Adipose tissue (tissue), 3 donors: ENCODE results near the gene RNU1-2. TPM values are rescaled to one million over a fixed set of nuclear protein-coding genes. Genes with fewer than 3 reads are reported as not detected.
A peak's percentile ranks its signal among the peaks of the same experiment; 100 is the strongest.
"Not testable (repeated sequence)": the region's sequence is repeated elsewhere in the genome, so short reads cannot be mapped to it uniquely, and the experiment has no call there.

Source experiments
- H3K27ac ChIP-seq: one replicate; pipeline ENCODE4 v1.5.1; 2013; ENCODE audit warnings: low read depth, low read length
- WGBS, 3 donors: extraction: QIAGEN DNeasy Blood & Tissue Kit; methylation state at CpG; one replicate each; pipeline ENCODE4 v1.1.7; 2013; 5-methylcytosine and 5-hydroxymethylcytosine counted together
- polyA plus RNA-seq, 3 donors: library from polyadenylated mRNA; stranded (reverse); fragments of 200-250 nt; gene quantifications; one replicate each; pipeline ENCODE4 v1.2.3, GENCODE V29; 2013
- donor health status: healthy with polysubstance abuse.
- donor health status: Bipolar disorder and iron deficiency.
- donor health status: healthy.

RNU1-2 gene
- polyA plus RNA-seq, 3 donors = not detected

DNA sequence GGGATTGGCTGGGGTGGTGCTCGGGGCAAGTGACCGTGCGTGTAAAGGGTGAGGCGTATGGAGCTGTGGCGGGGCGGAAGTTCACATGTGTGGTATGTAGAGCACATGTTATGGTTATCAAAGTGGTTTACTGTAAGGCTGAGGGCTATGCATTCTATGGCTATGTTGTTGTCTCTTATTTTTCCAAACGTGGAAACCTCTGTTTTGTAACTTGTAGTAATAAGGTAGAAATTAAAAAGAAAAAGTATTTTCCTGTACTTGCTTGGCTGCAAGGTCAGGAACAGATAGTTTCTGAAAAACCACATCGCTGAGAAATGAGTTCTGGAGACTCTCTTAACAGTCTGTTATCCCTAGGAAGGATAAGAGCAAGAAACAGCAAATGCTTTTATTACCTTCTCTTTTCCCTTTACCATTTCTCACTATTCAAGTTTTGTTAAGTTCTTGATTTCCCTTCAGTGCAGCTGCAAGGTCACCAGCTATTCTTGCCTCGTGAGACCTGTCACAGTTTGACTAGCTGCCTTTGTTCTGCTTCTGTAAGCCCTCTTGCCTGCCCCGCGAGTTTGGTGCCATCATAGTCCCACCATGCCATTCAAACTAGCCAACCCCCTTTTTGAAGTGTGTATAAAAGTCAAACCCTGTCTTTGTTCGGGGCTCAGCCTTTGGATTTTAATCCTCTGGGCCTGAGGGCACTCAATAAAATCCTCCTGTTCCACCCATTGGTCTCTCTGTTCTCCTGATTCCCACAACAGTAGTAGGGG, 9.5 kb downstream of the RNU1-2 start:
- peak overlapping the region; percentile 78 for H3K27ac ChIP-seq
- WGBS, 3 donors = 4 to 9% (median 7%) methylated on average over 12 of the region's 12 CpGs

DNA sequence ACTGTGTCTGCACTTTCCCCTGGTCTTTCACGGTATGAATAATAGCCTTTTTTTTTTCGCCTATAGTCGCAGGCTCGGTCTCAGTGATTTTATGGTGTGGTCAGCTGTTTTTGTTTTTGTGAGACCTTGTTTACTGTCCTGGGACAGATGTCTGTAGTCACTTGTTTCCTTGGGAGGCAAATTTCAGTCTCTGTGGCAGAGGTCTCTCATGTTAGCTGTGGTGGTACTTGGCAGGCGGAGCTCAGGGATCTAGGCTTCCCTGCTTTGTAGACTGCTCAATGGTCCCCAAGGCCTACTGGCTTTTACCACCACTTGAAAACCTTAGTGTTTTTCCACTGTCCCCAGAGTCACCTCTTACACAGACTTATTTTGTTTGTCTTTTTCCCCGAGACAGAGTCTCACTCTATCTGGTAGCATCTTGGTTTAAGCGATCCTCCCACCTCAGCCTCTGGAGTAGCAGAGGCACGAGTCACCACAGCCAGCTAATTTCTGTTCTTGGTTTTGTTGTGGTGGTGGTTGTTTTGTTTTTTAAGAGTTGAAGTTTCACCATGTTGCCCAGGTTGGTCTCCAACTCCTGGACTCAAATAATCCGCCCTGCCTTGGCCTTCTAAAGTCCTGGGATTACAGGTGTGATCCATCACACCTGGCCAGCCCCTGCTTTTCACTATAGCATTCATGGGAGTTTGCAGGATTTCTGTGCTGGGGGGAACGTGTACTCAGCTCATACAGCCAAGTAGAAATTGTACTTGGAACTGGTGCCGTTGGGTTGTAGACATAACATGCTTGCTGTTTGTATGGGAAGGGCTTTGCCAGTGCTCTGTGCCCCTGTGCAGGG, 10.3 kb downstream of the RNU1-2 start:
- WGBS, 3 donors = 63 to 88% (median 82%) methylated on average over 11 of the region's 11 CpGs
- H3K27ac ChIP-seq = no peak overlapping the region

DNA sequence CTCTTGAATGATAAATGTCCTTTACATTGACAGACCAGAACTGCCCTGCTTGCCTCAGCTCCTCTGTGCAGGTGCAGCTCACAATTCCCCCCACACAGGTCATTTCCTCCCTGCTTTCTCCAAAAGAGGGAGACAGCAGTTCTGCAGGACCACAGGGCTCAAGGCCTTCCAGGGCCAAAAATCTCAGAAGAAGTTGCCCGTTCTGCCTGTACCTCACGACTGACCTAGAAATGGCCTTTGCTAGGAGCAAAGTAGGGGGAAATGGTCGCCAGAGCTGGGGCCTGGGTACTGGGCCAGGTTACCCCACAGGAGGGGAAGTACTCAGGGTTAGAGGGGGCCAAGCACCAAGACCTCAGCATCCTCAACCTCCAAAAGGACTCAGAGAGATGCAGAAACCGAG, 11.1 kb downstream of the RNU1-2 start:
- H3K27ac ChIP-seq = no peak overlapping the region
- WGBS, 3 donors = 83 to 90% (median 87%) methylated on average over 4 of the region's 4 CpGs

DNA sequence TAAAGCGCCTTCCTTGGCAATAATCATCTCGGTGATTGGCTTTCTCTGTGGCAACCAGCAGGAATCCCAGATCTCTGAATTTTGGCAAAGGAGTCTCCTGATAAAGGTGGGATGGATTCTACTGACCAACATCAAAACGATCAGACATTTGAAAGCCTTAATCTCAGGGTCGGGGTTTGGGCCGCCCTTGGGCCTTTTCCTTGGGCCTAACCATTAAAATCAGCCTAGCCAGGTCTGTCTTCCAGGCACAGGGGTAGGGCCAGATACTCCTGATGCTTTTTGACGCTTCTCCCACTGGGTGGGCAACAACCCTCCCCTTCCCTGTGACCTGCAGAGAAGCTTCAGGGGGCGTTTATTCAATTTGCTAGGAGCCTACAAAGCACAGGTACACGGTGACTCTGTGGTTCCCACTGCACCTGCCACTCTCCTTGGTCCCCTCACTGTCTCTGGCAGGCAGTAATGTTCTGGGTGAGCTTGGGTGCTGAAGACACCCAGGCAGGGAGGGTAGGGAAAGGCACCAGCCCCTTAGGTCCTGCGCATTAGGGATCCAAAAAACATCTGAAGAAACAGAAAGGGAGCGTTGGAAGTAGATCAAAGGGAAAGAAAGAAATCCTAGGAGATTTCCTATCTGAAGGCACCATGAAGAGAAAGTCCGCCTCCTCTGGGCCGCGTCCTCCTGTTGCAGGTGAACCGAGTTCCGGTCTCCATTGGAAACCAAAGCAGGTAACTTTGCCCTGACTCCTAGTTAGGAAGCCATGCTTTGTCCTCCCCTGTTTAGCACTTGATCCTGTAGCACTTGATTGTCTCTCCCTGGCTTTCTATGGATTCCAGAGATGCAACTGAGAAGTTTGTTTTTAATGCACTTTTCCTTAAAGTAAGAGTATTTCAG, 12.3 kb downstream of the RNU1-2 start:
- WGBS, 3 donors = 83 to 89% (median 85%) methylated on average over 15 of the region's 15 CpGs

DNA sequence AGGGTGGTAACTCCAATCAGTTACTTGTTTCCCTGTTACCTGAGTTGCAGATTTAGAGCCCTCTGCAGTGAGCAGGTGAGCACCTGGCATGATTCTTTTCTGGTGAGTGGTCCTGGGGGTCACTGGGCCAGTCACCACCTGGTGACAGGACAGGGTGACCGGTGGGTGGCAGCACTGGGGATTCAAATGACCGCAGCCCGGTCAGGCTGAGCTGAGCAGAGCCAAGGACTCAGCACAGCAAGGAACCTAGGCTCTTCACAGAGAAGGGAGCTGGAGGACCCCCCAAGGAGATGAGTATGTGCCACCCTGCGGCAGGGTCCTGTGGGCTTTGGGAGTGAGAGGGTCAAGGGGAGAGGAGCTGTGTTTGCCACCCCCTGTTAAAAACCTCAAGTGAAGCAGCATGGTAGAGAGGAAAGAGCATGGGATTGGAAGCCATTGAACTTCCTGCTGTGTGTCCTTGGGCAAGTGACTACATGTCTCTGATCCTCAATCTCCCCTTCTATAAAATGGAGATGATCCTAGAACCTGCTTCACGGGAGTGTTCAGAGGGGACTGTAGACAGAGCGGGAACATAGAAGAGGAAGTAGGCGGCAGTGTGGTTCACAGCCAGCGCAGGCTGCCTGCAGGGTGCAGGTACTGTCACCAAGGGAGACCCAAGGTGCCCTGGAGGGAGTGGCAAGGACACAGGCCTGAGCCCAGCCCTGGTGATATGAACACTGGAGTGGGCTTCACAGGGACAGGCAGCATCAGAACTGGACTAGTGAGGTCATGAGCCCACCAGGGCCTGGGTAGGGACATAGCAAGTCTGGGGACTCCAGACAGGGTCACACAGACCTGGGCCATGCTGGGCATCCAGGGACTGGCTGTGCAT, 16.3 kb downstream of the RNU1-2 start:
- 76 to 89% (median 85%) methylated on average over 8 of the region's 8 CpGs for WGBS, 3 donors
- H3K27ac ChIP-seq = not testable (repeated sequence)

More for the DNA sequence above, 12.3 kb downstream of the RNU1-2 start:
- H3K27ac ChIP-seq = no peak overlapping the region

DNA sequence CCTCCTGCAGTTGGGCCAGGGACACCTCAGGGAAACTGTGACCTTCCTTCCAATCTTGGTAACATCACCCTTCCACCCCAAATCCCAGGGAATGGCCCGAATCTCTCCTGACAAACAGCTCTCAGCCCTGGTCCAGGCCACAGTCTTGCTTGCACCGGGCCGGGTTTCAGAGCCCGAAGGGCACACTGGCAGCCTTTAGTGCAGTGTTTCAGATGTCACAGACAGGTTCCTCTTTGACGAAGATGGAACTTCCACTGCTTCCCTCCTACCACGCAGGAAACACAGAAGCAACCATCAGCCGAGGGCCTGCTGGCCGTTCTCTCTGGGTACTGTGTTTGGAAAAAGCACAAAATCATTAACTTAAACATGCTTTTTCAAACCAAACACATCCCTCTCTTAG, 17.0 kb downstream of the RNU1-2 start:
- WGBS, 3 donors = 49 to 81% (median 60%) methylated on average over 8 of the region's 8 CpGs
- not testable (repeated sequence) for H3K27ac ChIP-seq

DNA sequence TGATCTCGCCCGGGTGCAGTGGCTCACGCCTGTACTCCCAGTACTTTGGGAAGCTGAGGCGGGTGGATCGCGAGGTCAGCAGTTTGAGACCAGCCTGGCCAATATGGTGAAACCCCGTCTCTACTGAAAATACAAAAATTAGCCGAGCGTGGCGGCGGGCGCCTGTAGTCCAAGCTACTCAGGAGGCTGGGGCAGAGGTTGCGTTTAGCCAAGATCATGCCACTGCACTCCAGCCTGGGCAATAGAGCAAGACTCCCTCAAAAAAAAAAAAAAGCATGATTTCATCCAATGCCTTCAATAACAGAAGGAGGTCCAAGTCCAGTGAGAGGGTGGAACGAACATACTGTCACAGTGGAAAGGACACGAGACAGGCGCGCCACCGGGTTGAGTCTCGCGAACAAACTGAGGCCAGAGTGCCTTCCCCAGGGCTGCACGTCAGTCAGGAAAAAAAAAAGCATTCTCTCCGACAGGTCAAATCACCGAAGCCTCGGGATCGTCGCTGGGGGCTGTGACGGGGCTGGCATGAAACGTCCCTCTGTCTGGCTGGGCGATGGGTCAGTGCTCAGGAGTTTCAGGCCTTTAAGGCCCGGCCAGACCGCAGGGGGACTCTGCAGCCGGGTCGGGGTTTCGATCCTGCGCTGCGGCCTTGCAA, 17.5 kb downstream of the RNU1-2 start:
- 42 to 48% (median 46%) methylated on average over 36 of the region's 36 CpGs for WGBS, 3 donors
- H3K27ac ChIP-seq = no peak overlapping the region

DNA sequence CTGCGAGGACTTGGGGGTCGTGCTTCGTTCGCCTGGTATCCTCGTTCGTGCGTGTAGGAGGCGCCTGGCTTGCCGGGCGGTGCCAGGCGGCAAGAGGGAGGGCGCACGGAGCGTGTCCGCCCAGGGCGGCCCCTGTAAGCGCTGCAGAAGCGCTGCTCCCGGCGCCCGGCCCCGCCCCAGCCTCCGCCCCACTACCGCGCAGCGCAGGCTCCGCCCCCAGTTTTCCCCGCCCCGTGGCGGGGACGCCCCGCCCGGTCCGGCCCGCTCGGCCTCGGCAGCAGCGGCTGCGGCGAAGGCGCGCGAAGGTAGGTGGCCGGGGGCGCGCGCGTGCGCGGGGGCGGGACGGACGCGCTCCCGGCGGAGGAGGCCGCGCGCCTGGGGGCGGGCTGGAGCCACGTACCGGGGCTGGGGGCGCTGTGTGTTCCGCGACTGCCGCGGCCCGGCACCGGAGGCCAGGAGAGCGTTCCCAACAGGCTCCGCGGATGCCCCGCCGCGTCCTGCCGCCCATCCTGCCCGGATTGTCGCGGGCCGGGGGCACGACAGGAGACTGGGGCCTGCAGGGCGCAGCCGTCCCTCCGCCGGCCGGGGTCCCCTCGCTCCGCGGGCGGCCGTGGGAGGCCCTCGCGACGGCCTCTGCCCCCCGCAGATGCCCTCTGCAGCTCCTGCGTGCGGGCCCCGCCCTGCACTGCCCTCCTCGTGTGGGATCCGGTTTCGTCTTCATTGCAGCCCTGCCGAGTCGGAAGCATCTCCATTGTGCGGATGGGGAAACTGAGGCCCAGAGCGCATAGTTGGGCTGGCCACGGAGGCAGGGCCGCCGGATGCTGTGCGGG, 18.3 kb downstream of the RNU1-2 start:
- H3K27ac ChIP-seq = no peak overlapping the region
- WGBS, 3 donors = 0 to 1% (median 1%) methylated on average over 49 to 109 of the region's 109 CpGs

DNA sequence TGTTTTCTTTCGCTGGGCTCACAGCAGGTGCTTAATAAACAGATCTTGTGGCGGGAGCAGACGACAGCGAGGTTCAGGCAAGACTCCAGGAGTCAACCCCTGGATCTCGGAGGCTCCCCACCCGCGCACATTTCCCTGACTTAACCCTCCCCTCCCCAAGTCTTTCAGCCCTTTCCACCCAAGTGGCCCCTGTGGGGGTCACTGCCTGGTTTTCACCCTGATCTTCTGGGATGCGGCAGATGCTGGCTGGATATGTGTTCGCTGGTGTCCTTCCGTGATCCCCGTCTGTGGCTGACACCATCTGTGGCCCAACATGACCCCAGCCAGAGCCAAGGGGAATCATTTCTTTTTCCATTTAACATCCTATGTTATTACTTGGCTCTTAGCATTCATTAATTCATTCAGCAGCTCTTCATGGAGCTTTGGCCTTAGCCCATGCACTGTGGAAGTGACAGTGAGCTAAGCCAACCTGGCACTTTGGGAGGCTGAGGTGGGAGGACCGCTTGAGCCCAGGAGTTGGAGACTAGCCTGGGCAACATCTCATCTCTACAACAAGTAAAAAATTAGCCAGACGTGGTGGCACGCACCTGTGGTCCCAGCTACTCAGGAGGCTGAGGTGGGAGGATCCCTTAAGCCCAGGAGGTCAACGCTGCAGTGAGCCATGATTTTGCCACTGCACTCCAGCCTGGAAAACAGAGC, 19.3 kb downstream of the RNU1-2 start:
- 44 to 53% (median 51%) methylated on average over 15 of the region's 15 CpGs for WGBS, 3 donors
- H3K27ac ChIP-seq = not testable (repeated sequence)

DNA sequence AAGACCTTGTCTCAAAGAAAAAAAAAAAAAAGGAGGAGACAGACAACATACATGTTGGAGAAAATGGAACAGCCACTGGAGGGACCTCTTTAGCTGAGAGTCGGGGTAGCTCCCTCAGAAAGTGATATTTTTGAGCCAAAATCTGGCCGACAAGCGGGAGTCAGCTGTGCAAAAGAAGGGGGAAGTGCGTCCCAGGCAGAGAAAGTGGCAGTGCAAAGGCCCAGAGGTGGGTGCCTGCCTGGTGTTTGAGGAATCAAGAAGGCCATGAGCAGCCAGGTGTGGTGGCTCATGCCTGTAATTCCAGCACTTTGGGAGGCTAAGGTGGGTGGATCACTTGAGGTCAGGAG, 19.8 kb downstream of the RNU1-2 start:
- WGBS, 3 donors = 64 to 88% (median 69%) methylated on average over 4 of the region's 4 CpGs
- no peak overlapping the region for H3K27ac ChIP-seq

DNA sequence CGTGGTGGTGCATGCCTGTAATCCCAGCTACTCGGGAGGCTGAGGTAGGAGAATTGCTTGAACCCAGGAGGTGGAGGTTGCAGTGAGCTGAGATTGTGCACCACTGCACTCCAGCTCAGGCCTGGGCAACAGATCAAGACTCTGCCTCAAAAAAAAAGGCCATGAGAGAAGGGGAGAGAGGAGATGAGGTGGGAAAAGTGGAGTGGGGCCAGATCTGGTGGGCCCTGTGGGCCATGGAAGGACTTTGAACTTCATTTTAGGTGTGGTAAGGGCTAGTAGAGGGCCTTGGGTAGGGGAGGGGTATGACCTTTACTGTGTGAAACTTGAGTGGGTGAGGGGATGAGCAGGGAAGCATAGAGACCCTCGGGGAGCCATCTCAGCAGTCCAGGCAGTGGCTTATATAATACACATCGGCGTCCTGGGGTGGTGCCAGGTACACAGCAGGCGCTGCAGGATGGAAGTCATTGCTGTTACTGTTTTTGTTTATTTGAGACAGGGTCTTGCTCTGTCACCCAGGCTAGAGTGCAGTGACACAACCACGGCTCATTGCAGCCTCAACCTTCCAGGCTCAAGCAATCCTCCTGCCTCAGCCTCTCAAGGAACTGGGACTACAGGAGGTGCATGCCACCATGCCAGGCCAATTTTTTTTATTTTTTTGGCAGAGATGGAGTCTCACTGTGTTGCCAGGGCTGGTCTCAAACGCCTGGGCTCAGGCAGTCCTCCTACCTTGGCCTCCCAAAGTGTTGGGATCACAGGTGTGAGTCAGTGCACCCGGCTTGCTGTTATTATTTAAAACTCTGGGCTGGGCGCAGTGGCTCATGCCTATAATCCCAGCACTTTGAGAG, 20.5 kb downstream of the RNU1-2 start:
- H3K27ac ChIP-seq = not testable (repeated sequence)
- WGBS, 3 donors = 79 to 89% (median 87%) methylated on average over 10 of the region's 10 CpGs

DNA sequence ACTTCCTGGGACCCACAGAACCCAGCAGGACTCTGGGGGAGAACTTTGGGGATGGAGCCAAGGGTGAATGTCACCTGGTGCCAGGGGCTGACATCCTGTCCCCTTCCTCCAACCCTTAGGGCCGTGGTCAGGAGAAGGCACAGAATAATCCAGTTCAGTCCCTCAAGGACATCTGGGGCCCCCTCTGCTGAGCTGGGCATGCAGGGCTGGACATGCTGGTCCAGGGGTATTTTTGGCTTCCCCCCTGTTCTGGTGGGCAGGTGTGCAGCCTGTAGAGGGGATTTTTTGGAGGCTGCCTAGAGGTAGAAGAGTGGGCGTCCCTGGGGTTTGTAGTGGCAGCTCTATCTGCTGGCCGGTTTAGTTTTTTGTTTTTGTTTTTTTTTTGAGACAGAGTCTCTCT, 22.6 kb downstream of the RNU1-2 start:
- WGBS, 3 donors = 61 to 78% (median 72%) methylated on average over 3 of the region's 3 CpGs
- no peak overlapping the region for H3K27ac ChIP-seq

DNA sequence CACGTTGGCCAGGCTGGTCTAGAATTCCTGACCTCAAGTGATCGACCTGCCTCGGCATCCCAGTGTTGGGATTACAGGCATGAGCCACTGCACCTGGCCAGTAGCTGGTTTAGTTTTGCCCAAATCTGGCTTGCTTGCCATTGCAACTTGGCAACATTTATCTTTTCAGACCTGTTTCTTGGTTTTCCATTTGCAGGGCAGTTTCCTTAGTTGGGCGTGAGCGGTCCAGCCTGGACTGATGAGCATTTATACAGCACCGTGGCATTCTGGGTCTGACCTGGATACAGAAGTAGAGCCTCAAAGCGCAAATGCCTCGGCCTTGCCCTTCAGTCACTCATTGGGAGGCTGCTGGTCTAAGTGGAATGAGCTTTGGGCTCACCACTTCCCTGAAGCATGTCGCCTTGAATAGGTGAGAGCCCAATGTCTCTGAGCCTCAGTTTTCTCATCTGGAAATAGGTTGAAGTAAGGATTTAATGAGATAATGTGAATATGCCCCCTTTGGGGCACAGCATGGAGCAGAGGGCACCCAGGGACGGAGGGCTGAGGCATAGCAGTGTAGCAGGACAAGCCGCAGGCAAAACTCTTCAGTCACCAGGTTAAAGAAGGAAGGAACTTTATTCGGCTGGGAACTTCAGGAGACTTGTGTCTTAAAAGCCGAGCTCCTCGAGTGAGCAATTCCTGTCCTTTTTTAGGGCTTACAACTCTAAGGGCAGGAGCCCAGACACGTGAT, 23.3 kb downstream of the RNU1-2 start:
- H3K27ac ChIP-seq = not testable (repeated sequence)
- 87 to 93% (median 92%) methylated on average over 15 of the region's 15 CpGs for WGBS, 3 donors

DNA sequence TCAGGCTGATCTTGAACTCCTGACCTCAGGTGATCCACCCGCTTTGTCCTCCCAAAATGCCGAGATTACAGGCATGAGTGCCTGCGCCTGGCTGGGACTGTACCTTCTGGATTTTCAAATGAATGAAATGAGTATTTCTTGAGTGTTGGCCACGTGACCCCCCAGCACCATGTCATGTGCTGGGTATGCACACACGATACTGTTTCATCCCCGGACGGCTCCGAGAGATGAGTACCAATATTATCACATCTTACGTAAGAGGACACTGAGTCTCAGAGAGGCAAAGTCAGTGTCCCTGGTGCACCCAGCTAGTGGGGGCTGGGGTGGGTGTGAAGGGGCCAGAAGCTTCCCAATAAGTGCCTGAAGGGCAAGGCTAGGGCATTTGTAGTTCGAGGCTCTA, 25.2 kb downstream of the RNU1-2 start:
- no peak overlapping the region for H3K27ac ChIP-seq
- WGBS, 3 donors = 86 to 92% (median 87%) methylated on average over 10 of the region's 10 CpGs
